Activated naive CD8-positive, alpha-beta T cell treated with anti-CD3 and anti-CD28 coated beads, Interleukin-2, amount 50 U/mL, for 24 hours (primary cell): Measurements from ENCODE around the gene LYAR.

Experiments
- ATAC-seq: fragments of 150-1000 bp; cut with Tn5 transposase; one replicate; pipeline ENCODE4 v1.10.0; 2021
- DNase-seq: peaks from one replicate; pipeline ENCODE4 v3.0.0; 2021
- H3K27ac Mint-ChIP-seq: one replicate; pipeline ENCODE4 v1.8.0; 2021; ENCODE audit warnings: mild to moderate bottlenecking, mixed read lengths
- H3K27me3 Mint-ChIP-seq: one replicate; pipeline ENCODE4 v1.8.0; 2021; ENCODE audit warnings: mixed read lengths
- H3K36me3 Mint-ChIP-seq: one replicate; pipeline ENCODE4 v1.8.0; 2021; ENCODE audit warnings: low read depth, mixed read lengths
- H3K4me1 Mint-ChIP-seq: one replicate; pipeline ENCODE4 v1.8.0; 2021; ENCODE audit warnings: mixed read lengths
- H3K4me3 Mint-ChIP-seq: one replicate; pipeline ENCODE4 v1.8.0; 2021; ENCODE audit warnings: mild to moderate bottlenecking, moderate library complexity, mixed read lengths
- H3K9me3 Mint-ChIP-seq: one replicate; pipeline ENCODE4 v1.8.0; 2021; ENCODE audit warnings: mixed read lengths

Gene LYAR

DNA sequence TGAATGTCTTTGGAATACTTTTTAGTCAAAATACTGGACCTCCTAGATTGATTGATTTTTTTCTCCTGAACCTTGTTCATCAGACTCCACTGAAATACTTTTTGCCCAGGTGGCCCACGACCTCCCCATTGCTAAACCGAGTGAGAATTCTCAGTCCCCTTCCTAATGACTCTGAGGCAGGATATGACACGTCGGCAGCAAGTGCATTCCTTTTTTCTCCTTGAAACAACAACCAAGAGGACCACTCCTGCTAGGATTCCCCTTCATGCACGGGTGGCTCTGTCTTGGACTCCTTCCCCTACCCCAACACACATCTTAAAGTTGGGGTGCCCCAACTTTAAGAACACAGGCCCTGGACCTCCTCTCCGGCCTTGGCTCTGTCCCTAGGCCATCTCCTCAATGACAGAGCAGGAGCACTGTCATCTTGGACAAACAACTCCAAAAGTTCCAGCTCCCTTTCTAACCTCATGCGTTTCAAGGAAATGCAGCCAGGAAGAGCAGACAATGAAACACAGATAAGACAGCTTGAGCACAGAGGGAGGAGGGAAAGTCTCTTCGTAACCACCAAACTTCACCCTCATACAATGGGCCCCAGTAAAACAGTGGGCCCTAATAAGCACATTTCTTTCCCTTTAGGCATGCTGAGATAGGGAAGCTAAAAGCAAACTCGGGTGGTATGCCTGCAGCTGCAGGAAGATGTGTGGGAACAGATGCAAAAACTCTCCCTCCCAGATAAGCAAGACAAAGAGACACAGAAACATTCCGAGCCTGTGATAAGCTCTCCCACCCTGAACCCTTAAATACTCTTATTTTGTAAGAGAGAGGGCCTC lies 34.0 kb upstream of the LYAR start:
- Mint-ChIP-seq H3K27ac (no peak overlapping the region), H3K4me1 (no peaks in the 10 kb centered on the region), H3K27me3 (no peaks in the 10 kb centered on the region), H3K9me3 (no peaks in the 10 kb centered on the region), H3K36me3 (peaks cover 7% of the 10 kb centered on the region), H3K4me3 (no peak overlapping the region)
- ATAC-seq (no peak), DNase-seq (no peak)

DNA sequence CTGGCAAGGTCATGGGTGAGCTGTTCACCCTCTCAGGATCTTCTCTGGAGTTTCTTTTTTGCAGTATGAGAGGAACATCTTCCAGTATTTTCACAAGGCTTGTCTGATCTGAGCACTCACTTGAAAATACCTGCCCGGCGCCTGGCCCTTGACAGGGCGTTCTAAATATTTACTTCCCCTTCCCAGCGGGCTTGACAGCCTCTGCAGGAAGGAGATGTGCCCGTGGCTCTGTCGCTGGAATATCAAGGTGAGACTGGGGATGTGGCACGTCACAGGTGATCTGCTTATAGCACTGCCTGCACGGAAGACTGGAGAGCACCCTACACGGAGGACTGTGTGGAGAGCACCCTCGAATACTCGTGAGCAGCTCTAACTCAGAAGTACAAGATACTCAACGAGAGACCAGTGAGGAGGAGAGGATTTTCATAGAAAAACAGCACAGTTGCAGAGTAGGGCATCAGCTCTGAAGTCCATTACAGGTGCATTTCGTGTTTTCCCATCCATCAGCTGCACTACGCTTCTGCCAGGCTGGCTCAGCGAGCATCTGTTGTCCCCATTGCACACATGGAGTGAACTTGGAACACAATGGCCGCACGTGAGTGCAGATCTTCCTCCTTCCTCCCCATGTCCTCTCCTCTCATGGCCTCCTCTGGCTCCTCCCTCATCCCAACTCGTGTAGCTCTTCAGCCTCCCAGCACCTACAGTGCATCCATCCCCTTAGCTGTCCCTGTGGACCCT lies 32.2 kb upstream of the LYAR start:
- H3K4me1 Mint-ChIP-seq = no peaks in the 10 kb centered on the region
- ATAC-seq = no peak
- DNase-seq = no peak
- no peaks in the 10 kb centered on the region for H3K27me3 Mint-ChIP-seq
- H3K9me3 Mint-ChIP-seq = no peaks in the 10 kb centered on the region
- no peak overlapping the region for H3K27ac Mint-ChIP-seq
- H3K36me3 Mint-ChIP-seq = peaks cover 7% of the 10 kb centered on the region
- H3K4me3 Mint-ChIP-seq = no peak overlapping the region

DNA sequence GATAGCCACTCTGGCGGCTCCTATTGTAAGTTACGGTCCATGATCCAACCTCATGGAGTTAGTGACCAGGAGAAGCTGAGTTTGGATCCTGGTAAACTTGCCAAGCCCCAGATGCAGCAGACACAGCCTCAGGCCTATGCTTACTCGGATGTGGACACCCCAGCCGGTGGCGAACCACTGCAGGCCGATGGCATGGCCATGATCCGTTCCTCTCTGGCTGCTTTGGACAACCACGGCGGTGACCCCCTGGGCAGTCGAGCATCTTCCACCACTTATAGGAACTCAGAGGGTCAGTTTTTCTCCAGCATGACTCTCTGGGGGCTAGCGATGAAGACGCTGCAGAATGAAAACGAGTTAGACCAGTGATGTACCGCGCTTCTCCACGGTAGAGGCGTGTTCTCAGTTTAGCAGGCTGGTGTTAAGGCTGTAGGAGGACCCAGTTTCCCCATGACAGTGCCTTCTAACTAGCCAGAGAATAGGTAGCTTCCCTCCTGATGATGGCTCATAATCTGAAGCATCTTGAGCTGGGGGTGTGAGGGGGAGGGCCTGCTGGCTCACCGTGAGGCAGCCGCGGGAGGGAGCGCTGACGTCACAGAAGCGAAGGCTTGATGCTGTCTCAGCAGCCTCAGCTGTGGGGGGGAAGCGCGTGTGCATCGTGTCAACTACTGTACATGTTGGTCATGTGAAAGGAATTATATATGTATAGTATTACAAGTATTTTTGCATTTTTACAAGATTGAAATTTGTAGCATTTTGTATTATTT lies 31.2 kb upstream of the LYAR start:
- no peaks in the 10 kb centered on the region for H3K4me1 Mint-ChIP-seq
- peaks cover 7% of the 10 kb centered on the region for H3K36me3 Mint-ChIP-seq

DNA sequence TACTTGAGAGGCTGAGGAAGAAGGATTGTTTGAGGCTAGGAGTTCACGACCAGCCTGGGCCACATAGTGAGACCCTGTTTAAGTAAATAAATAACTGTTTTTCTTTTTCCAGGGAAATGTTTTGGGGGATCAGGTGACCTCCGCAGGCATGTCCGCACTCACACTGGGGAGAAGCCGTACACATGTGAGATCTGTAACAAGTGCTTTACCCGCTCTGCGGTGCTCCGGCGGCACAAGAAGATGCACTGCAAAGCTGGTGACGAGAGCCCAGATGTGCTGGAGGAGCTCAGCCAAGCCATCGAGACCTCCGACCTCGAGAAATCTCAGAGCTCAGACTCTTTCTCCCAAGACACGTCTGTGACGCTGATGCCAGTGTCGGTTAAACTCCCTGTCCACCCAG lies 30.6 kb upstream of the LYAR start:
- no peaks in the 10 kb centered on the region for H3K4me1 Mint-ChIP-seq
- ATAC-seq = no peak
- H3K36me3 Mint-ChIP-seq = peaks cover 9% of the 10 kb centered on the region
- no peaks in the 10 kb centered on the region for H3K27me3 Mint-ChIP-seq
- H3K27ac Mint-ChIP-seq = no peak overlapping the region
- H3K9me3 Mint-ChIP-seq = no peaks in the 10 kb centered on the region
- no peak for DNase-seq
- no peak overlapping the region for H3K4me3 Mint-ChIP-seq

More for the DNA sequence above, 31.2 kb upstream of the LYAR start:
- H3K27me3 Mint-ChIP-seq = no peaks in the 10 kb centered on the region
- ATAC-seq (no peak), DNase-seq (no peak)
- no peak overlapping the region for H3K4me3 Mint-ChIP-seq
- no peaks in the 10 kb centered on the region for H3K9me3 Mint-ChIP-seq
- no peak overlapping the region for H3K27ac Mint-ChIP-seq

DNA sequence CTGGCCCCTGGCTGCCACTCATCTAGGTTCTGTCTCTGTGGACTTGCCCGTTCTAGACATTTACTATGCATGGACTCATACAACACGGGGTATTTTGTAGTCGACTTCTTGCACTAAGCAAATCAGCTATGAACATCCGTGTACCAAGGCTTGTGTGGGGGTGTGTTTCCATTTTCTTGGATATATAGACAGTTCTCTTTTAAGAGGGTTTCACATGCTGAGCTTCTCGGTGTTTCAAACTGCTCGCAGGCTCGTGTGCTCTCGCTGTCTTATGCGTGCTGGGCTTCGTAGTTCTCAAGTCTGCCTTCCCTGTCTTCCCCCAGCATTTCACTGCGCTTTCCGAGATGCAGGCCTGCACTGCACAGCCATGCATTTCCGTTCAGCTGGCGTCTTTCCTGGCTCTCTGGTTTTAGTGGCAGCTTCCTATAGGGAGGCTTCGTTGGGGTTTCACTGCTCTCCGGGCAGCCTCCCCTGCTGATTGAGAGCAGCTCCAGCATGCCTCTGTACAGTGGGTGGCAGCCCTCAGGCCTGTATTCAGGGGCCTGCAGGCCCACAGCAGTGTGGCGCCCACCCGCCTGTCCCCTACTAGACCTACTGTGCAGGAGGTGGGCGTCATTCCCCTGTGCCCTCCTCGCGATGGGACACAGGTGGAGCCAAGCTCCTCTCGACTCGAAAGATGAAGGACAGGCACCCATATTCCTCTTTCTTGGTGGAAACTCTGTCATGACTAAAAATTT lies 27.7 kb upstream of the LYAR start:
- H3K4me3 Mint-ChIP-seq = no peak overlapping the region
- no peaks in the 10 kb centered on the region for H3K27me3 Mint-ChIP-seq
- DNase-seq = no peak
- H3K36me3 Mint-ChIP-seq = peaks cover 15% of the 10 kb centered on the region
- no peaks in the 10 kb centered on the region for H3K4me1 Mint-ChIP-seq
- no peak overlapping the region for H3K27ac Mint-ChIP-seq
- no peak for ATAC-seq
- no peaks in the 10 kb centered on the region for H3K9me3 Mint-ChIP-seq

DNA sequence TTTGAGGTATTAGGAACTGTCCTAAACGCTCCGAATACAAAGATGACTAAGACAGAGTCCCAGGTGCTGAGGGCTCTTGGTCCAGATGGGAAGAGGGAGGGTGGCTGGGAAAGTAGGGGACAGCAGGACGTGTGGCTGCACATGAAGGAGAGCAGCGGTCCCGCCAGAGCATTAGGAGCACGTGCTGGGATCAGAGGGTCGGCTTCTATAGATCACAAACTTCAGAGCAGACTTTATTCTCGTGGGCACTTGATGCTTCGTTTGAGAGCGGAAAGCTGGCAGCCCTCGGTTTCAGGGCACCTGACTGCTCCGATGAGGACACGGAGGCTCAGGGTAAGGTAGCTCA lies 26.2 kb upstream of the LYAR start:
- no peak for ATAC-seq
- no peak for DNase-seq
- no peak overlapping the region for H3K4me3 Mint-ChIP-seq
- H3K27me3 Mint-ChIP-seq = no peaks in the 10 kb centered on the region
- H3K9me3 Mint-ChIP-seq = no peaks in the 10 kb centered on the region
- H3K36me3 Mint-ChIP-seq = peaks cover 10% of the 10 kb centered on the region
- no peaks in the 10 kb centered on the region for H3K4me1 Mint-ChIP-seq
- H3K27ac Mint-ChIP-seq = no peak overlapping the region

DNA sequence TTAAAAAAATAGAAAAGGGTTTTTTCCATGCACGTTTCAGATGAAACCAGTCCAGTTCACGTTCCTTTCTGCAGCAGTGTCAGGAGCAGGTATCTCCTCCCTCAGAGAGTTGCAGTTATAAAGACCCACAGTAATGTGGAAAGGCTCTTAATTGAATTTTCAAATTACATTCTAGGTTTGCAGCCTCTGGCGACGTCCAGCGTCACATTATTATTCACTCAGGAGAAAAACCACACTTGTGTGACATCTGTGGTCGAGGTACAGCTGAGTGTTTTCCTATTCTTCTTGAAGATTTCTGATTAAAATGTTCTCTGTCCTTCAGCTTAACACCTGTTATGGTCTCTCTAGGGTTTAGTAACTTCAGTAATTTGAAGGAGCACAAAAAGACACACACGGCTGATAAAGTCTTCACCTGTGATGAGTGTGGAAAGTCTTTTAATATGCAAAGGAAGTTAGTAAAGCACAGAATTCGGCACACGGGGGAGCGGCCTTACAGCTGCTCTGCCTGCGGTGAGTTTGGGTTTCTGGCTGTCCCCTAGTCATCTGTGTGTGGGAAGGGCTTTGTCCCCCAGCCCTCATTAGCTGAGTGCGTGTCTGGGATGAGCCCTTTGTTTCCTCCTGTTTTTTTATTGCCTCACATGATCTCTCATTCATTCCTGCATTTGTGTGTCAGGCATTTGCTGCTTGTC lies 25.7 kb upstream of the LYAR start:
- no peaks in the 10 kb centered on the region for H3K4me1 Mint-ChIP-seq
- H3K4me3 Mint-ChIP-seq = no peak overlapping the region
- no peak overlapping the region for H3K27ac Mint-ChIP-seq
- H3K36me3 Mint-ChIP-seq = peaks cover 9% of the 10 kb centered on the region
- H3K9me3 Mint-ChIP-seq = no peaks in the 10 kb centered on the region
- ATAC-seq = no peak
- DNase-seq = no peak
- no peaks in the 10 kb centered on the region for H3K27me3 Mint-ChIP-seq

DNA sequence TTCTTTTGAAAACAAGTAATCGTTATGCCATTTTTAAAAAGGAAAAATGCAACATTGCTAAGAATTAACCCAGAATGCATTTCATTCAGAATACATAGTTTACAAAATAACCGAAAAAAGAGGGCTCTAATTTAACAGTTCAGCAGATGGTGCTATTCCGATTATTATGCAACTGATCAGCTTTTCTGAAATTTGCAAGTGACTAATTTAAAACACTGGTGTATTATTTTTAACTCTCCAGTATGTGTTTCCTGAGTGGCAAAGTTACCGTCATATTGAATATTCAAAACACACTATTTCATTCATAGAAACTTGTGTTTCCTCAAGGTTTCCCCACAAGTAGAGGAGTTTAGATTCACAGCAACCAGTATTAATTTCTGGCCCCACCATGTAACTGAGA lies 21.2 kb upstream of the LYAR start:
- no peak for ATAC-seq
- Mint-ChIP-seq H3K4me3 (no peak overlapping the region), H3K27me3 (no peaks in the 10 kb centered on the region), H3K9me3 (no peaks in the 10 kb centered on the region), H3K27ac (no peak overlapping the region), H3K4me1 (no peaks in the 10 kb centered on the region), H3K36me3 (peaks cover 14% of the 10 kb centered on the region)
- no peak for DNase-seq

DNA sequence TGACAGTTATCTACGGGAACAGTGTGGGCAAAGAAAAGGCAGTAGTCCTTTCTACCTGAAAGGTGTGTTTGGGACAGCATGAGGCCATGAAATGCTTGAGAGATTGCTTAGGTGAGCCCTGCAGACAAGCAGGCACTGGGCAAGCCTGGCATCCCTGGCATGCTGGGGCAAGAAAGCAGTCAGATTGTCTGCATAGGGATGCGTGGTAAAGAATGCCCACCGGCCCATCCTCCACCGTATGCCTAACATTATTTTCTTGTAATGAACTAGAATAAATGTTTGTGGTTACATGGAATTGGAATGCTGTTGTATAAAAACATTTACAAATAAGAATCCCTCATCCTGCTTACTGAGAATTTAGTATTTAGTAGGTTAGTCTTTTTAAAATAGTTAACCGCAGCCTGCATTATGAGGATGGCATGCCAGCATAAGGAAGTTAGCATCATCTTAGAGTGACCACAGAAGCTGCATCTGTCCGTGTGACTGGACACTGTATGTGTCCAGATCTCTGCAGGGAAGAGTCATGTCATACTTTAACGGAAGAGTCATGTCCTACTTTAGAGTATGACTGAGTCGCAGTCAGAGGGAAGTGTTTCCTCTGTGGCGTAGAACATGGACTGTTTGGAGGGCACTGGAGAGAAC lies 19.0 kb upstream of the LYAR start:
- peaks cover 15% of the 10 kb centered on the region for H3K36me3 Mint-ChIP-seq

DNA sequence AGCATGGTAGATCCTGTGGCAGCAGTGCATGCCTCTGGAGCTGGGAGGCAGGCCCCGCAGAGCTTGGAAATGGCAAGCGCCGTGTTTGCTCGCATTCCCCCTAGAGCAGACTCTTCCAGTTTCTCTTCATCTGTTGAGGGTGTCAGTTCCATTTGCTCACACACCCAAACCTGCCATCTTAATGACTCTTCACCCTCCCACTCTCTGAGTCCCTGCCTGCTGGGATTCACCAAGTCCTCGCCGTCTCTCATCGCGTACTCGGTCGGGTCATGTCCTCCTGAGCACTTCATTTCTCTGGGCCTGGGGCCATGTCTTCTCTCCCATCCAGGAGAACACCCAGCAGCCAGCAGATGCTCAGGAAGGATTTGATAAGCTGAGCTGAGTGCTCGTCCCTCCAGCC lies 17.0 kb upstream of the LYAR start:
- no peak for DNase-seq
- Mint-ChIP-seq H3K4me3 (no peak overlapping the region), H3K4me1 (no peaks in the 10 kb centered on the region), H3K36me3 (peaks cover 24% of the 10 kb centered on the region), H3K9me3 (no peaks in the 10 kb centered on the region), H3K27ac (no peak overlapping the region), H3K27me3 (no peaks in the 10 kb centered on the region)
- no peak for ATAC-seq

More for the DNA sequence above, 19.0 kb upstream of the LYAR start:
- H3K4me1 Mint-ChIP-seq = no peaks in the 10 kb centered on the region
- no peaks in the 10 kb centered on the region for H3K27me3 Mint-ChIP-seq
- no peak overlapping the region for H3K4me3 Mint-ChIP-seq
- no peak for ATAC-seq
- H3K9me3 Mint-ChIP-seq = no peaks in the 10 kb centered on the region
- no peak for DNase-seq
- no peak overlapping the region for H3K27ac Mint-ChIP-seq

DNA sequence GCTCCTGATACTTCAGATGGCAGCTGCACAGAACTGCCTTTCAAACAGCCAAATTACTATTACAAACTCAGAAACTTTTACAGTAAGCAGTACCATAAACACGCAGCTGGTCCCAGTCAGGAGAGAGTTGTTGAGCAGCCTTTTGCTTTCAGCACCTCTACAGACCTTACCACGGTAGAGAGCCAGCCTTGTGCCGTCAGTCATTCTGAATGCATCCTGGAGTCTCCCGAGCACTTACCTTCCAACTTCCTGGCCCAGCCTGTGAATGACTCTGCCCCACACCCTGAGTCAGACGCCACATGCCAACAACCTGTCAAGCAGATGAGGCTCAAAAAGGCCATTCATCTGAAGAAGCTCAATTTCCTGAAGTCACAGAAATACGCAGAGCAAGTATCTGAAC lies 12.5 kb upstream of the LYAR start:
- no peak overlapping the region for H3K27ac Mint-ChIP-seq

DNA sequence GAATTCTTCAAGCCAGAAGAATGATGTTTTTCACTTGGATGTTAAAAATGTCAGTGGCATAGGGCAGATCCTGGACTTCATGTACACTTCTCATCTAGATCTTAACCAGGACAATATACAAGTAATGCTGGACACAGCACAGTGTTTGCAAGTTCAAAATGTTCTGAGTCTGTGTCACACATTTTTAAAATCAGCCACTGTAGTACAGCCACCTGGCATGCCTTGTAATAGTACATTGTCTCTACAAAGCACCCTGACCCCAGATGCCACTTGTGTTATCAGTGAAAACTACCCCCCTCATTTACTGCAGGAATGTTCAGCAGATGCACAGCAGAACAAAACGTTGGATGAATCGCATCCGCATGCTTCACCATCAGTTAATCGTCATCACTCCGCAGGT lies 12.0 kb upstream of the LYAR start:
- Mint-ChIP-seq H3K27me3 (no peaks in the 10 kb centered on the region), H3K36me3 (peaks cover 21% of the 10 kb centered on the region), H3K4me1 (no peaks in the 10 kb centered on the region), H3K27ac (no peak overlapping the region), H3K4me3 (no peak overlapping the region), H3K9me3 (no peaks in the 10 kb centered on the region)
- no peak for DNase-seq
- no peak for ATAC-seq

More for the DNA sequence above, 12.5 kb upstream of the LYAR start:
- Mint-ChIP-seq H3K4me3 (no peak overlapping the region), H3K9me3 (no peaks in the 10 kb centered on the region), H3K36me3 (peaks cover 21% of the 10 kb centered on the region), H3K27me3 (no peaks in the 10 kb centered on the region), H3K4me1 (no peaks in the 10 kb centered on the region)
- DNase-seq (no peak), ATAC-seq (no peak)

DNA sequence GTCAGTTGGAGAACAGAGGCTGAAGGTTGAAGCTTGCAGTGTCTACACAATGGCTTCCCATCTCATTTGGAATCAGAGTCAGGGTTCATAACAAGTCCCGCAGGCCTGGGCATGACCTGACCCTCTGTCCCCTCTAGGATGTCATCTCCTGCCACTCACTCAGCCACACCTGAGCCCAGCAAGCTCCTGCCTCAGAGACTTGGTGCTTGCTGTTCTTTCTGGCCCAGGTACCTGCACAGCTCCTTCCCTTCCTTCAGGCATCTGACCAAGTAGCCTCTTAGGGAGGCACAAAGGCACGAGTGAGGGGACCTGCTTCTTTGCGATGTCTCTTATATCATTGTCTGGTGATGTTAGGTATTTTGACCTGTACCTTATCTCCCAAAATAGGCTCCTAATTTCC lies 9.1 kb upstream of the LYAR start:
- Mint-ChIP-seq H3K4me3 (no peak overlapping the region), H3K27me3 (no peaks in the 10 kb centered on the region), H3K4me1 (no peaks in the 10 kb centered on the region), H3K9me3 (no peaks in the 10 kb centered on the region), H3K36me3 (peaks cover 24% of the 10 kb centered on the region), H3K27ac (no peak overlapping the region)
- DNase-seq = no peak
- no peak for ATAC-seq
